K562 (cell line): ENCODE data around the gene NR3C1. TPM values are rescaled to one million over a fixed set of nuclear protein-coding genes. Genes with fewer than 3 reads are reported as not detected.
A peak's percentile ranks its signal among the peaks of the same experiment; 100 is the strongest.

Experiments used
- ARHGAP35 ChIP-seq: fragments of 450-650 bp; IDR thresholded peaks from 2 replicates; pipeline ENCODE4 v1.6.1; 2018; ENCODE audit not compliant: partially characterized antibody
- CTCF ChIP-seq, 3 experiments: IDR thresholded peaks in 2 of 3; conservative IDR thresholded peaks in 1 of 3; 2 replicates each; pipeline ENCODE4 v1.5.1; 2011 to 2012; ENCODE audit warnings: low read length in 3 of 3, mild to moderate bottlenecking in 3 of 3, control low read depth in 2 of 3, improper control_type of control experiment in 1 of 3, inconsistent platforms in 1 of 3, low read depth in 1 of 3, mixed read lengths in 1 of 3, moderate library complexity in 1 of 3; ENCODE audit not compliant: insufficient read depth in 2 of 3
- KLF10 ChIP-seq: fragments of 250-450 bp; sonication (Bioruptor Pico); IDR thresholded peaks from 2 replicates; pipeline ENCODE4 v1.6.1; 2021; ENCODE audit warnings: matching md5 sums
- MBD2 ChIP-seq: sonication (generic); IDR thresholded peaks from 2 replicates; pipeline ENCODE4 v1.6.1; 2016; ENCODE audit warnings: low read depth, borderline replicate concordance
- ZC3H11A ChIP-seq: IDR thresholded peaks from 2 replicates; pipeline ENCODE4 v1.6.1; 2012; ENCODE audit warnings: low read depth, low read length, improper control_type of control experiment
- ZFPM2 ChIP-seq: fragments of 250-450 bp; sonication (Bioruptor Pico); IDR thresholded peaks from 2 replicates; pipeline ENCODE4 v1.5.1; 2022; ENCODE audit warnings: mild to moderate bottlenecking
- ZNF143 ChIP-seq: sonication (generic); formaldehyde crosslinking; IDR thresholded peaks from 2 replicates; pipeline ENCODE4 v1.9.0; 2022; ENCODE audit warnings: mild to moderate bottlenecking, missing genetic modification reagents
- ZNF395 ChIP-seq: fragments of 200-800 bp; sonication (Bioruptor generic); IDR thresholded peaks from 2 replicates; pipeline ENCODE4 v1.6.1; 2017; ENCODE audit warnings: missing genetic modification characterization, missing compliant biosample characterization
- ZNF512 ChIP-seq: IDR thresholded peaks from 2 replicates; pipeline ENCODE4 v1.6.1; 2016; ENCODE audit warnings: missing genetic modification characterization, missing compliant biosample characterization
- ZNF778 ChIP-seq: fragments of 450-650 bp; formaldehyde crosslinking; IDR thresholded peaks from 2 replicates; pipeline ENCODE4 v1.4.0; 2020; ENCODE audit warnings: mild to moderate bottlenecking, moderate library complexity
- polyA plus RNA-seq, 8 experiments: library from polyadenylated mRNA; depleted of rRNA in 4 of 8; stranded (reverse) in 5 of 8; unstranded in 3 of 8; fragments of >200 nt; fragmentation: Nextera tagmentation in 2 of 8; fragmentation: Illumina TruSeq in 1 of 8; extraction: Ambion mirVana in 2 of 8; extraction: Trizol in 1 of 8; gene quantifications; 2 replicates each; pipeline versions ENCODE4 v1.2.1 to v1.2.3, GENCODE V29; 2011 to 2014; ENCODE audit warnings: inconsistent platforms in 1 of 8, missing spikeins in 1 of 8
- total RNA-seq, 7 experiments: library from RNA; depleted of rRNA in 6 of 7; stranded (reverse); fragments of >200 nt in 6 of 7; fragmentation: Illumina TruSeq in 2 of 7; extraction: Trizol in 2 of 7; gene quantifications; 2 replicates each; pipeline versions ENCODE4 v1.2.1 to v1.2.3, GENCODE V29; 2011 to 2021; ENCODE audit warnings: low replicate concordance in 1 of 7

NR3C1 gene
- total and polyA plus RNA-seq, 9 of the 15 experiments (the other 6 are each of a cell fraction or from before 2014, with no cell fraction given) = 8.2 to 36.0 (median 15.0) TPM

GRCh38 chr5:143245929-143246561, 157.4 kb downstream of the NR3C1 start (continued):
- TF ChIP-seq CTCF (IDR thresholded peaks at IDR 0.05 in 2 of 3, conservative IDR thresholded peaks at IDR 0.05 in 1 of 3; ENCODE audit: insufficient read depth in 2 of 3, low read depth in 1 of 3, low read length in 3 of 3) (no peak), ZNF778 (CRISPR knock-in tag) (no peak), ZFPM2 (CRISPR knock-in tag) (no peak), KLF10 (no peak), ZNF143 (CRISPR knock-in tag) (no peak), MBD2 (0 out of 2 replicates have a peak, but pooled peaks have one; percentile 41), ZNF395 (CRISPR knock-in tag) (peak; percentile 86), ZNF512 (tag) (no peak), ZC3H11A (no peak), ARHGAP35 (no peak)
